NCI-H82 treated with DMSO at 0.1 percent for 48 hours (cell line): Measurements from ENCODE around the gene FAM174A.
"Not testable (repeated sequence)": the region's sequence is repeated elsewhere in the genome, so short reads cannot be mapped to it uniquely, and the experiment has no call there.

Experiments used
- DNase-seq: peaks from one replicate; lab custom pipeline; 2025; ENCODE audit not compliant: unreplicated experiment; lab: John Stamatoyannopoulos, UW

FAM174A gene

GRCh38 chr5:100575815-100576214 lies 40.6 kb downstream of the FAM174A start:
- DNase-seq, result no peak

- no peak for DNase-seq
These were observed 41.1 kb downstream of the FAM174A start for GRCh38 chr5:100576217-100576751.

- DNase-seq, result no peak
These were observed 42.3 kb downstream of the FAM174A start for GRCh38 chr5:100577506-100577905.

- DNase-seq, result no peak
These were observed 48.9 kb downstream of the FAM174A start for GRCh38 chr5:100584069-100584468.

GRCh38 chr5:100584889-100585288 lies 49.7 kb downstream of the FAM174A start:
- no peak for DNase-seq

- no peak for DNase-seq
These were observed 55.7 kb downstream of the FAM174A start for GRCh38 chr5:100590867-100591266.

- DNase-seq, result no peak
These were observed 60.1 kb downstream of the FAM174A start for GRCh38 chr5:100595152-100595811.

- DNase-seq, result no peak
These were observed 60.6 kb downstream of the FAM174A start for GRCh38 chr5:100595812-100596173.

- no peak for DNase-seq
These were observed 63.3 kb downstream of the FAM174A start for GRCh38 chr5:100598446-100598845.

GRCh38 chr5:100600298-100600994 lies 65.3 kb downstream of the FAM174A start:
- DNase-seq, result no peak

- no peak for DNase-seq
These were observed 68.0 kb downstream of the FAM174A start for GRCh38 chr5:100603141-100603540.

- DNase-seq, result not testable (repeated sequence)
These were observed 68.8 kb downstream of the FAM174A start for GRCh38 chr5:100604021-100604420.

GRCh38 chr5:100609594-100609993 lies 74.4 kb downstream of the FAM174A start:
- DNase-seq, result no peak

- DNase-seq, result no peak
These were observed 79.1 kb downstream of the FAM174A start for GRCh38 chr5:100614308-100614707.

- DNase-seq, result no peak
These were observed 80.2 kb downstream of the FAM174A start for GRCh38 chr5:100615362-100615761.

GRCh38 chr5:100616291-100616690 lies 81.1 kb downstream of the FAM174A start:
- no peak for DNase-seq

- DNase-seq, result no peak
These were observed 81.8 kb downstream of the FAM174A start for GRCh38 chr5:100616981-100617380.

GRCh38 chr5:100623719-100624118 lies 88.5 kb downstream of the FAM174A start:
- peak; percentile 3 for DNase-seq

GRCh38 chr5:100634937-100635534 lies 99.9 kb downstream of the FAM174A start:
- no peak for DNase-seq
